HFFc6 (cell line): Measurements from ENCODE around the gene PLEKHA6. TPM values are rescaled to one million over a fixed set of nuclear protein-coding genes. Genes with fewer than 3 reads are reported as not detected.

Source experiments
- DNase-seq: peaks from one replicate; pipeline ENCODE4 v3.0.0-alpha.2; 2018
- H3K27ac Mint-ChIP-seq: 2 replicates; pipeline ENCODE4 v1.8.0; 2020; ENCODE audit warnings: mild to moderate bottlenecking, mixed read lengths
- H3K27me3 Mint-ChIP-seq: 2 replicates; pipeline ENCODE4 v1.8.0; 2021; ENCODE audit warnings: mild to moderate bottlenecking, moderate library complexity, mixed read lengths; ENCODE audit not compliant: insufficient read depth
- H3K36me3 Mint-ChIP-seq: 2 replicates; pipeline ENCODE4 v1.8.0; 2021; ENCODE audit warnings: low read depth, mixed read lengths
- H3K4me1 Mint-ChIP-seq: 2 replicates; pipeline ENCODE4 v1.8.0; 2020; ENCODE audit warnings: low read depth, mixed read lengths
- H3K4me3 Mint-ChIP-seq: 2 replicates; pipeline ENCODE4 v1.8.0; 2020; ENCODE audit warnings: mild to moderate bottlenecking, moderate library complexity, mixed read lengths
- H3K9me3 Mint-ChIP-seq: 2 replicates; pipeline ENCODE4 v1.8.0; 2020; ENCODE audit warnings: mild to moderate bottlenecking, mixed read lengths
- total RNA-seq, 6 experiments: library from RNA; stranded (reverse); fragmentation: NEBNext Ultra II Directional; extraction: Animal tissue kit (Norgen Biotek cat#: 25700); gene quantifications; 2 replicates in 1 of 6; 3 replicates in 5 of 6; pipeline ENCODE4 v1.2.3, GENCODE V29; 2021
- TF ChIP-seq, protein P1 (sequence below): fragments of 200-600 bp; sonication (generic); IDR thresholded peaks from 2 replicates; pipeline ENCODE4 v1.5.0; 2021; ENCODE audit warnings: antibody characterized with exemption, mild to moderate bottlenecking

The PLEKHA6 gene
- total RNA-seq, 6 experiments from 2014 or later = 1.3 to 2.4 (median 1.5) TPM

DNA sequence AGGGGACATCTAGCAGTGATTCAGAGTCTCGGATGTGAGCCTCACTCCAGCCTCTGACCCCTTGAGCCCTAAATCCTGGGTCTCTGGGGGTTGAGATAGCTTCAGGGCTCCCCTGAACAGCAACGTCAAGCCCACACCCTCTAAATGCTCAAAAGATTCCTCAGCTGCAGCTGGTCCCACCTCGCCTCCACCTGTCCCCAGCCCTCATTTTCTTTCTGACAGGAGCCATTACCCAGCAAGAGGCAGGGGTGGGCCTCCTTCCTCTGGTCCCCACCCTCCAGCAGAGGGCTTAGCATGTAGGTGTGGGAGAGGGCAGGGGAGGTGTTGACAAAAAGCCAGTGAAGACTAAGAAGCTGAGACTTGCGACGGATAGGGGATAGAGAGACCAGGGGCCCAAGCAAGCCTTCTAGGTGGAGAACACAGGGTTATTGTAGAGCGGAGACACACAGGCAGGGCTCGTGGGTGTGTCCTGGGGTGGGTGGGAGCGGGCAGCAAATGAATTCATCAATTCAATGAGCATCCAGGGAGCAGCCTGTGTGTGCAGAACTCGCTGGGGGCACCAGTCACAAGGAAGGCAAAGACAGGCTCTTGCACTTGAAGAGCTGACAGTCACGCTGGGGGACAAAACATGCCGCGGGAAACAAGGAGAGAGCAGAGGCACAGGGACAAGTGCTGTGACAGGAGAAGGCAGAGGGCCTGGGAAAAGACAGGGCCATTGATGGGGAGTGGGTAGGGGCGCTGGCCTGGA lies 97.0 kb downstream of the PLEKHA6 start:
- TF ChIP-seq, protein P1, sequence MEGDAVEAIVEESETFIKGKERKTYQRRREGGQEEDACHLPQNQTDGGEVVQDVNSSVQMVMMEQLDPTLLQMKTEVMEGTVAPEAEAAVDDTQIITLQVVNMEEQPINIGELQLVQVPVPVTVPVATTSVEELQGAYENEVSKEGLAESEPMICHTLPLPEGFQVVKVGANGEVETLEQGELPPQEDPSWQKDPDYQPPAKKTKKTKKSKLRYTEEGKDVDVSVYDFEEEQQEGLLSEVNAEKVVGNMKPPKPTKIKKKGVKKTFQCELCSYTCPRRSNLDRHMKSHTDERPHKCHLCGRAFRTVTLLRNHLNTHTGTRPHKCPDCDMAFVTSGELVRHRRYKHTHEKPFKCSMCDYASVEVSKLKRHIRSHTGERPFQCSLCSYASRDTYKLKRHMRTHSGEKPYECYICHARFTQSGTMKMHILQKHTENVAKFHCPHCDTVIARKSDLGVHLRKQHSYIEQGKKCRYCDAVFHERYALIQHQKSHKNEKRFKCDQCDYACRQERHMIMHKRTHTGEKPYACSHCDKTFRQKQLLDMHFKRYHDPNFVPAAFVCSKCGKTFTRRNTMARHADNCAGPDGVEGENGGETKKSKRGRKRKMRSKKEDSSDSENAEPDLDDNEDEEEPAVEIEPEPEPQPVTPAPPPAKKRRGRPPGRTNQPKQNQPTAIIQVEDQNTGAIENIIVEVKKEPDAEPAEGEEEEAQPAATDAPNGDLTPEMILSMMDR = no peak
- DNase-seq = no peak
- no peak overlapping the region for H3K27ac Mint-ChIP-seq
- H3K4me1 Mint-ChIP-seq = peaks cover 19% of the 10 kb centered on the region
- no peaks in the 10 kb centered on the region for H3K9me3 Mint-ChIP-seq
- H3K27me3 Mint-ChIP-seq = peaks cover 10% of the 10 kb centered on the region
- H3K36me3 Mint-ChIP-seq = no peaks in the 10 kb centered on the region
- H3K4me3 Mint-ChIP-seq = no peak overlapping the region

DNA sequence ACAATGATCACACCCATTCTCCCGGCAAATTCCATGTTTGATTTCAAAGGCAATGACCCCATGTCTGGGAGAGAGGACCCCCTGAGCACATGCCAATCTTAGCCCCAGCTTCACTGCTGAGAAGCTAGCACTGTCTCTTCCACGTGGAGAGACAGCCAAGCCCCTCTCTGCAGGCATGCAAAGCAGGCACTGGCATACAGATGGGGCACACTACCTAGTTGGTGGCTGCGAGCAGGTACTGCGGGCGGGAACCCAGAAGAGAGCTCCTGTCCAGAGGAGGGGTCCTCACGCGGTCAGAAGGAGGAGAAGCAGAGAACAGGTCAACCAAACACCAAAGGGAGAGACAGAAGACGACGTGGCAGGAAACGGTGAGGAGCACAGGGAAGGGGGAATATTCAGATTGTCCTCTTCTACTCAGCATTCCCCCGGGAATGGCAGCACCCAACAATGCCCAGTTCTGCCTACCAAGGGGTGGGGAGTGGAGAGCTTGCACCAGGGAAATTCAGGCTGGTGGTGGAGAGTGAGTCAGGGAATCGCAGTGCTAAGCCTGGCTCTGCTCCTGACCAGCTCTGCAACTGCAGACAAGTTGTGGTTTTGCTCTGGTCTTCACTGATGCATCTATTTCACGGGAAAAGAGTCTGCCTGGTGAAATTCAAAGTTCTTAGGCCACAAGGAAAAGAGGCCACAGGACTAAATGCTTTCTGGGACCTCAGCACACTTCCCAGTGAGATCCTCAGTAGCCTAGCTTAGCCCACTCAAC lies 97.8 kb downstream of the PLEKHA6 start:
- no peak overlapping the region for H3K4me3 Mint-ChIP-seq
- H3K27ac Mint-ChIP-seq = no peak overlapping the region
- H3K9me3 Mint-ChIP-seq = no peaks in the 10 kb centered on the region
- H3K4me1 Mint-ChIP-seq = peaks cover 19% of the 10 kb centered on the region
- no peaks in the 10 kb centered on the region for H3K36me3 Mint-ChIP-seq
- H3K27me3 Mint-ChIP-seq = peaks cover 10% of the 10 kb centered on the region
- peak; percentile 54 for DNase-seq
- TF ChIP-seq, protein P1 = no peak

DNA sequence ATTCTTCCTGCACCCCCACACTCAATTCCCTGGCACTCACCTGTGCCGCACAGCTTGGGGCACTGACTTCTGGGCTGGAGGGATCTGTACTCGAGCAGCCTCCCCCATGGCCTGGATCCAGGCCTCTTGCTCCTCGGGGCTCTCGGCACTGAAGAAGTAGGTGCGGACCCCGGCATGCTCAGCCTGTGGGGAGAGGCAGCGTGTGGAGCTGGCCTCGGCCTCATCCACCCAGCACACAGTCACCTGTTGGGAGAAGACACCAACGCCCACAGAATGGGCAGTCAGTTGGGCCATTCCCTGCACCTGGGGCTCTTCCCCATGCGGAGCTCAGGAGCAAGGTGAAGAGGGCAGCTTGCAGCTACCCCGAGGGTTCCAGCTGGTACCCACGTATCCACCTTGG lies 98.5 kb downstream of the PLEKHA6 start:
- Mint-ChIP-seq H3K4me1 (peaks cover 22% of the 10 kb centered on the region), H3K27me3 (peaks cover 7% of the 10 kb centered on the region), H3K9me3 (no peaks in the 10 kb centered on the region), H3K4me3 (no peak overlapping the region), H3K27ac (no peak overlapping the region), H3K36me3 (no peaks in the 10 kb centered on the region)
- TF ChIP-seq, protein P1 = no peak
- no peak for DNase-seq

DNA sequence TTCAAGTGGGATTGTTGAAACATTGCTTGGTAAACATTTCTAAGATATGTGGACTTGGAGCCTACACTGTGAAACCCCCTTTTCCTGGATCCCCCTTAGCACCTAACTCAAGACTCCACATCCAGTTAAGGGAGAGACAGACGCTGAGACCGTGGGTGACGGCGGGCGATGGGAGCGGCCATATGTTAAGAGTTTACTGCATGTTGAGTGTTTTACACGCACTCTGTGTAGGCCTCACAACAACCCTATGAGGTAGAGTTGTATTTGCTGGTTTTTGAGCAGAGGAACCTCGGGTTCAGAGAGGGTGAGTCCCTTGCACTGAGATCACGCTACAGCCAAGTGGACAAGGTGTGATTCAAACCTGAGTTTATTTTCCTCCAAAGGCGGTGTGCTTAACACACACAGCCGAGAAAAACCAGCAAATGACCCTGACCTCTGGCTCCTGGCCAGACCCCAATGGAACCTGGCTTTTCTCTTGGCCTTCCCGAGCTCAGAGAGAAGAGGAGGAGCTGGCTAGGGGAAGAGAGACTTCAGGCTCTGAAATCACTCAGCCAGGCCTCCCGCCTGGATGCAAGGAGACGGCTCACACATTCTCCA lies 99.0 kb downstream of the PLEKHA6 start:
- Mint-ChIP-seq H3K27me3 (peaks cover 7% of the 10 kb centered on the region), H3K4me1 (peaks cover 28% of the 10 kb centered on the region), H3K36me3 (no peaks in the 10 kb centered on the region), H3K9me3 (no peaks in the 10 kb centered on the region), H3K4me3 (no peak overlapping the region), H3K27ac (no peak overlapping the region)
- TF ChIP-seq, protein P1 = no peak
- DNase-seq = no peak

DNA sequence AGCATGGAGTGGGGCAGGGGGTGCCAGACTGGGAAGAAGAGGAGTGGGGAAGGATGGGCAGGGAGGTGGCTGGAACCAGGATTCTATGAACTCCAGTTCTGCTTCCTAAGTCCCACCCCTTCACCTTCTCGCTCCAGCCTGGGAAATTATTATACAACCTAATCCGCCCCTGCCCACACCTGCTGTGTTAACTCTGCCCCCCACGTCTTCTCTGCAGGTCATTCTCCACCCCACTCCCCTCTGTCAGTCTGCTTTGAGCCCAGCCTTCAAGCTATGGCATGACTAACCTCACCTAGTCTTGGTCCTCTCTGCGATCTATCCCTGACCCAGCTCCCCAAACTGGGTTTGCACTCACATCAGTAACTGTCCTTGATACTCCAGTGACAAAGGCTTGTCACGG lies 99.9 kb downstream of the PLEKHA6 start:
- Mint-ChIP-seq H3K36me3 (no peaks in the 10 kb centered on the region), H3K4me1 (peaks cover 34% of the 10 kb centered on the region), H3K27me3 (peaks cover 7% of the 10 kb centered on the region), H3K4me3 (no peak overlapping the region), H3K27ac (no peak overlapping the region), H3K9me3 (no peaks in the 10 kb centered on the region)
- TF ChIP-seq, protein P1 = no peak
- no peak for DNase-seq
